ENCODE measurements around the gene ARHGEF7.

DNA sequence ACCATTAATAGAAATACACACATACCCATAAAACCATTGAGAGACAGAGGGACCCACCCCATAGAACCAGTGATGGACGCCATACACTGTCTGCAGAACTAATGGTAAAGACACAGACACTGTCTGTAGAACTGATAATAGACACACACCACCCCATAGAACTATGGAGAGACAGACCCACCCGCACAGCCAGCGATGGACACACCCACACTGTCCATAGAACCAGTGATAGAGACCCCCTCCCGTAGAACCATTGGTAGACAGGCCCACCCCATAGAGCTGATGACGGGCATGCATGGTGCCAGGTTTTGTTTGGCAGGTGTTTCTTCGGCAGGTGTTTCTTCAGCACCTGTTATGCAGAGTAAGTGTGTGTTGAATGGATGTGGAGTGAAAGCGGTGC lies 117.1 kb downstream of the ARHGEF7 start:
- TF ChIP-seq GATA2 (IDR thresholded peaks at IDR 0.05; ENCODE audit: low read depth, low read length), result no peak
- no peak for TF ChIP-seq GATA3 (IDR thresholded peaks at IDR 0.05; ENCODE audit: low read depth, low read length)

All from SH-SY5Y (cell line).